NT2/D1 (cell line): ENCODE measurements around the gene CSF2.

Experiments
- SUZ12 ChIP-seq: IDR thresholded peaks from 2 replicates; pipeline ENCODE4 v1.6.1; 2011; ENCODE audit not compliant: insufficient read length, insufficient read depth; ENCODE audit errors: extremely low read depth
- YY1 ChIP-seq: IDR thresholded peaks from 2 replicates; pipeline ENCODE4 v1.6.1; 2011; ENCODE audit not compliant: insufficient read length, insufficient read depth
- ZNF274 ChIP-seq: IDR thresholded peaks from 2 replicates; pipeline ENCODE4 v1.6.1; 2011; ENCODE audit warnings: mild to moderate bottlenecking, low read depth, low read length

GRCh38 chr5:132083071-132083678, 9.6 kb downstream of the CSF2 start:
- TF ChIP-seq YY1 (no peak), SUZ12 (no peak), ZNF274 (no peak)
